ENCODE measurements around the gene CHST1.

CHST1 gene

GRCh38 chr11:45622861-45623260 lies 42.6 kb downstream of the CHST1 start:
- no peak for TF ChIP-seq GATA2 (IDR thresholded peaks at IDR 0.05; ENCODE audit: low read depth, low read length)
- TF ChIP-seq GATA3 (IDR thresholded peaks at IDR 0.05; ENCODE audit: low read depth, low read length) = no peak

- TF ChIP-seq GATA2 (IDR thresholded peaks at IDR 0.05; ENCODE audit: low read depth, low read length) = no peak
- no peak for TF ChIP-seq GATA3 (IDR thresholded peaks at IDR 0.05; ENCODE audit: low read depth, low read length)
Observed at GRCh38 chr11:45622283-45622682, 43.1 kb downstream of the CHST1 start.

DNA sequence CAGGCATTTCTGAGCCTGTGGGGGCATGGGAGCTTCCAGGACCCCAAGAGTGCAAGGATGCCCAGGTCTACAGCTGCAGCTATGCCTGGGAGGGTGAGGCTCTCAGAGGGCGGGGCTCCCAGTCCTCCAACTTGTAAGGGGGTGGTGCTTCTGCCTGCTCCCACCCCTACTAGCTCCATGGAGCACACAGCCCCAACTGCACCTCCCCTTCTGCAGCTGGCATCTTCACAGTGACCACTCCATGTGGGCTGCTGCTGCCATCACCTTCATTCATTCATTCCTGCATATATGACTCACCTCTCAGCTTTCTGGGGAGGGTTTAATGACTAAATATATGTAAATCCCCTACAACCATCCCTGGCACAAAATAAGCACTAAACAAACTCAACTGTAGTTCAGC lies 43.8 kb downstream of the CHST1 start:
- no peak for TF ChIP-seq GATA2 (IDR thresholded peaks at IDR 0.05; ENCODE audit: low read depth, low read length)
- TF ChIP-seq GATA3 (IDR thresholded peaks at IDR 0.05; ENCODE audit: low read depth, low read length) = no peak

DNA sequence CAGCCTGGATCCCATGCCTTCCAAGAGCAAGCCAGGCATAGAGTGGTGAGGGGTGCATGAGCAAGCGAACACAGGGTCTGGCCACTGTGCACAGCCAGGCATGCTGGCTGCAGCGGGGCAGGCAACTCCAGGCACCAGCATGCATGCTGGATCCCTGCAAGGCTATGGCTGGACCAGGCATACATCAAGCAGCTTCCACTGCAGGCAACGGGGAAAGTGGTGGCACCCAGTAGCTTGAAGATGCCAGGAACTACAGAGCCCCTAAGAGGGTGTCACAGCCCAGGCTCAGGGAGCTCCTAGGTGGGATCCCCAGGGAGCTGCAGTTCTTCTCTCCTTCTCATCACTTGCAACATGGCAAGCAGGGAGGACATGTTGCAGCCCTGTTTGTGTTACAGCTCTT lies 45.2 kb downstream of the CHST1 start:
- TF ChIP-seq GATA2 (IDR thresholded peaks at IDR 0.05; ENCODE audit: low read depth, low read length) (no peak), GATA3 (IDR thresholded peaks at IDR 0.05; ENCODE audit: low read depth, low read length) (no peak)

GRCh38 chr11:45618897-45619296 lies 46.5 kb downstream of the CHST1 start:
- TF ChIP-seq GATA3 (IDR thresholded peaks at IDR 0.05; ENCODE audit: low read depth, low read length) = no peak
- no peak for TF ChIP-seq GATA2 (IDR thresholded peaks at IDR 0.05; ENCODE audit: low read depth, low read length)

DNA sequence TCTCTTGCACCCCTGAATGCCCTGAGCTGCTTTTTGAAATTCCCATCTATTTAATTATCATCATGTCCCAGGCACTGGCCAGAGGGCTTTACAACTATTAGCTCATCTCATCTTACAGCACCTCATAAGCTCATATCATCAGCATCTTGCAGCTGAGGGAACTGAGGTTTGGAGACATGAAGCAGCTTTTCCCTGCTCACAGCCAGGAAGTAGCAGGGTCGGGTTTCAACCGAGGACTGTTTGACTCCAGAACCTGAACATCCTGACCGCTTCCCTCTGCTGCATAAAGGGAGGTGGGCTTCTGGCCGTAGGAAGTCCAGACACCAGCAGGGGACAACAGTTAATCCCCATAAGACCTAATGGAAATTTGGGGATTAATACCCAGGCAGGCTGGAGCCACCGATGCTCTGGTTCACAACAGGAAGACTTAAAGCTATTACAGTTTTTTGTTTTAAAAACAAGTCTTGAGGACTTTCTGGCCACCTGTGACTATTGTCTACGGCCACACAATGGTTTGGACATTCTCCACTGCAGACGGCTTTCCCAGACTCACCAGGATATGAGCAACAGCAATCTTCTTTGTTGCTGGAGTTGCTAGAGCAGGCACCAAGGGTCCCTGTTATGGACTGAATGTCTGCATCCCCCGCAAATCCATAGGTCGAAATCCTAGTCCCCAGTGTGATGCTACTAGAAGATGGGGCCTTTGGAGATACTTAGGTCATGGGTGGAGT lies 47.4 kb downstream of the CHST1 start:
- TF ChIP-seq GATA3 (IDR thresholded peaks at IDR 0.05; ENCODE audit: low read depth, low read length) = no peak
- no peak for TF ChIP-seq GATA2 (IDR thresholded peaks at IDR 0.05; ENCODE audit: low read depth, low read length)

DNA sequence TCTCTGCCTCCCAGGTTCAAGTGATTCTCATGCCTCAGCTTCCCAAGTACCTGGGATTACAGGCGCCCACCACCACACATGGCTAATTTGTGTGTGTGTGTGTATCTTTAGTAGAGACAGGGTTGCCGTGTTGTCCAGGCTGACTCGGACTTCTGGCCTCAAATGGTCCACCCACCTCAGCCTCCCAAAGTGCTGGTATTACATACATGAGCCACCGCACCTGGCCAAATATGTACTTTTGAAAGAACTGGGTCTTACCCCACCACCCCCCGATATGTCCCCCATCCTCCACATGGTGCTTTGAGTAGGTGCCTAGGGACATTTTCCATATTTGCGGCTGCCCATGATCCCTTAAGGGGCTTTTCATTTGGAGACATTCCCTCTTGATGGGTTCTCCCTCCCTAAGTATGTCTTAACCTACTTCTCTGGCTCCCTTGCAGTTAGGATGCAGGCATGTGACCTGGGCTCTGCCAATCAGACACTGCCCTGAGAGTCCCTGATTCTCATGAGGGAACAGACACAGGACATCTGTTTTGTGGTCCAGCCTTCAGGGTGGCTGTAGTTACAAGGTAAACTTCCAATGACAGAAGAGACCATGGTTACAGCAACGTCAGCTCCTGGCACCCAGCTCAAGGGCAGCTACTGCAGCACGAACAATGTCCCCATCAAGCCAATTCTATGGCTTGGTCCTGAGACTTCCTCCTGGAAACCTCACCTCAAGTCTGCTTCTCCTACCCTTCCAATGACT lies 48.4 kb downstream of the CHST1 start:
- TF ChIP-seq GATA2 (IDR thresholded peaks at IDR 0.05; ENCODE audit: low read depth, low read length) = no peak
- no peak for TF ChIP-seq GATA3 (IDR thresholded peaks at IDR 0.05; ENCODE audit: low read depth, low read length)

DNA sequence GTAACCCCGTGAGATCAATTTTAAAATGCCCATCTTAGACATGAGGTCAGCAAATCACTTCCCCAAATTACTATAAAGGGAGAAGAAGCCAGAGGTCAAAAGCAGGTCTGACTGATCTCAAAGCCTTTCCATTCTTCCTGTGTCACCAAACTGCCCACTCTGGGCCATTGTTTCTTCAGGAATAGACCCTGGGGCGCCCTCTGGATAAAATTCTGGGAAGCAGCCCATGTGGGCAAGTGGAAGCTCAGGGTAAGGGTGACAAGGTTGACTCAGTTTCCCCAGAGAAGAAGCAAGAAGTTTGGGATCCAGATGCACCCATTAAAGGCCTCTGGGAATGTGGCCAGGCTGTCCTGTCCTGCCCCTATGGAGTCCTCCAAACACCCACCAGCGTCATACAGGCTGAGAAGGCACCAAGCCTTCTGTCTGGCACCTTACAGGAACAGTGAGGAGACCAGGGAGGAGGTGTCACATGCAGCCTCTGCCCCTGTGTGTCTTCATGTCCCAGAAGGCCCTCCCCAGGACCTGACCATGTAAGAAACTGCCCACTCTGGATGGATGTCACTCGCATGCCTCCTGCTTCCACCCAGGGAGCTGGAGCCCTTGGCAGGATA lies 50.1 kb downstream of the CHST1 start:
- TF ChIP-seq GATA2 (IDR thresholded peaks at IDR 0.05; ENCODE audit: low read depth, low read length) (no peak), GATA3 (IDR thresholded peaks at IDR 0.05; ENCODE audit: low read depth, low read length) (no peak)

- TF ChIP-seq GATA2 (IDR thresholded peaks at IDR 0.05; ENCODE audit: low read depth, low read length) (no peak), GATA3 (IDR thresholded peaks at IDR 0.05; ENCODE audit: low read depth, low read length) (no peak)
Observed at GRCh38 chr11:45614196-45614828, 51.1 kb downstream of the CHST1 start.

GRCh38 chr11:45610627-45611026 lies 54.8 kb downstream of the CHST1 start:
- no peak for TF ChIP-seq GATA3 (IDR thresholded peaks at IDR 0.05; ENCODE audit: low read depth, low read length)
- TF ChIP-seq GATA2 (IDR thresholded peaks at IDR 0.05; ENCODE audit: low read depth, low read length) = no peak

GRCh38 chr11:45609902-45610301 lies 55.5 kb downstream of the CHST1 start:
- TF ChIP-seq GATA3 (IDR thresholded peaks at IDR 0.05; ENCODE audit: low read depth, low read length) (no peak), GATA2 (IDR thresholded peaks at IDR 0.05; ENCODE audit: low read depth, low read length) (no peak)

- TF ChIP-seq GATA3 (IDR thresholded peaks at IDR 0.05; ENCODE audit: low read depth, low read length) = no peak
- no peak for TF ChIP-seq GATA2 (IDR thresholded peaks at IDR 0.05; ENCODE audit: low read depth, low read length)
Observed at GRCh38 chr11:45609337-45609736, 56.1 kb downstream of the CHST1 start.

GRCh38 chr11:45607995-45608394 lies 57.4 kb downstream of the CHST1 start:
- TF ChIP-seq GATA3 (IDR thresholded peaks at IDR 0.05; ENCODE audit: low read depth, low read length) (no peak), GATA2 (IDR thresholded peaks at IDR 0.05; ENCODE audit: low read depth, low read length) (no peak)
